HG02798 (cell line): ENCODE data around the gene LCN15.
"Not testable (repeated sequence)": the region's sequence is repeated elsewhere in the genome, so short reads cannot be mapped to it uniquely, and the experiment has no call there.

Experiments used
- ATAC-seq: cut with Tn5 transposase; IDR thresholded peaks from one replicate; pipeline ENCODE4 v1.9.1; 2021; ENCODE audit warnings: mild to moderate bottlenecking; ENCODE audit not compliant: unreplicated experiment, poor library complexity

LCN15 gene

DNA sequence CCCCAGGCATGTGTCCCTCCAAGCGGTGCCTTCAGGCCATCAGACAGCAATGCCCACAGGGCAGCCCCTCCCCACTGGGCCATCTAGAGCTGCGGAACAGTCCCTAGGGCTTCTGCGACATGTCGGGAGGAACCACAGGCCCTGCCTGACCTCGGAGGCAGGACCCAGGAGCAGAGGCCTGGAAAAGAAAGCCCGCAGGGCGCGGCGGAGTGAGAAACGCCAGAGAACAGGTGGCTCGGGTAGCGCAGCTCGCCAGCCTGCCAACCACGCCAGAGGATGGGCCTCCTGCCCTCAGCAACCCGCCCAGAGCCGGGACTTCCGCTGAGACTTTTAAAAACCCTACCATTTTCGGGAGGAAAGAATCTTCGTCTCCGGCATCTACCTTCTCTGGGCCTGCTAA is 7.0 kb downstream of the LCN15 start:
- no peak for ATAC-seq

- no peak for ATAC-seq
Observed at GRCh38 chr9:136756836-136757235, 7.5 kb downstream of the LCN15 start.

DNA sequence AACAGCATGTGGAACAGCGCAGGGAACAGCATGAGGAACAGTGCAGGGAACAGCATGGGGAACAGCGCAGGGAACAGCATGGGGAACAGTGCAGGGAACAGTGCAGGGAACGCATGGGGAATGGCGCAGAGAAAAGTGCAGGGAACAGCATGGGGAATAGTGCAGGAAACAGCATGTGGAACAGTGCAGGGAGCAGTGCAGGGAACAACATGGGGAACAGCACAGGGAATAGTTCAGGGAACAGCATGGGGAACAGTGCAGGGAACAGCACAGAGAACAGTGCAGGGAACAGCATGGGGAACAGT is 8.2 kb downstream of the LCN15 start:
- no peak for ATAC-seq

DNA sequence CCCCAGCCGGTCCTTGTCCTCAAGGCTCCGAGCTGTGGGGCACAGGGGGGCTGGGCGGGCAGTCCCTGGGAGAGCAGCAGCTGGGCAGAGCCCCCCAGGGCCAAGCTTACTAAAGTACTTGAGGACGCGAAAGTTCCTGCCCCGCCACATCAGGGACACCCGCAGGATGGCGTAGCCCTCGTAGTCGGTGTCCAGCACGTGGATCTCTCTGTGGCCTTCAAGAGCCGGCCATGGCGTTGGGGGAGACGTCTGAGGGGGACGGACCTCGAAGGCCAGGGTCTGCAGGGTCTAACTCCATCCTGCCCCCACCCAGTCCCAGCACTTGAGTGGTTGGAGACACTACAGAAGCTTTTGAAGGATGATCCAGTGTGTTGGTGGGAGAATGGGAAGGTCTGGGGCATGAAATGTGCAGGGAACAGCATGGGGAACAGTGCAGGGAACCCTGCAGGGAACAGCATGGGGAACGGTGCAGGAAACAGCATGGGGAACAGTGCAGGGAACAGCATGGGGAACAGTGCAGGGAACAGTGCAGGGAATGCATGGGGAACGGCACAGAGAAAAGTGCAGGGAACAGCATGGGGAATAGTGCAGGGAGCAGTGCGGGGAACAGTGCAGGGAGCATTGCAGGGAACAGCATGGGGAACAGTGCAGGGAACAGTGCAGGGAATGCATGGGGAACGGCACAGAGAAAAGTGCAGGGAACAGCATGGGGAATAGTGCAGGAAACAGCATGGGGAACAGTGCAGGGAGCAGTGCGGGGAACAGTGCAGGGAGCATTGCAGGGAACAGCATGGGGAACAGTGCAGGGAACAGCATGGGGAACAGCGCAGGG is 8.8 kb downstream of the LCN15 start:
- not testable (repeated sequence) for ATAC-seq

DNA sequence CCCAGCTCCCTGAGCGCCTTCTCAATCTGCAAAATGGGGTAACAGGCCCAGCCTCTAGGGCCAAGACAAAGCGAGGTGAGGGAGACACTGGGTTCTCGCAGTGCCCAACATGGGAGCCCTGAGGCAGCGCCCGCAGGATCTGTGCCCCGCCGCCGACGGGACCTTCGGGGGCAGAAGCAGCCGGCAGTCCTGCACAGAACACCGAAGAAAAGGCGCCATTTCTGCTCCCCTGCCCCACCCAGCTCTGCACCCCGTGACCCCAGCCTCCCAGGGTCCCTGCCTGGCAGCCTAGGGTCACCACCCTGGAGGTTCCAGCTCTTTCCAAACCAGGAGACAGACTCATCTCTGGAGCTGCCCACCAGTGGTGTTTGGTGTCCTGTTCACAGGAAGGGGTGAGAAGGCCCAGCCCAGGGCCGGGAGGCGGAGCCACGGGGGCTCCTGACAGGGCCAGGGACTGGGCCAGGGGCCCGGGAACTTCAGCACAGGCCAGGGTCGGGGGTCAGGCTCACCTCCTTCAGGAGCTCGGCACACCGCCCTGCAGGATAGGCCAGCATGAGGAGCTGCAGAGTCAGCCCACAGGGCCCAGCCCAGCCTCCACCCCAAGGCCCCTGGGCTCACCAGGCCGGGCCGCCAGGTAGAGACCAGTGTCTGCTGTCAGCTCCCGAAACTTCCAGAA is 9.6 kb downstream of the LCN15 start:
- no peak for ATAC-seq

DNA sequence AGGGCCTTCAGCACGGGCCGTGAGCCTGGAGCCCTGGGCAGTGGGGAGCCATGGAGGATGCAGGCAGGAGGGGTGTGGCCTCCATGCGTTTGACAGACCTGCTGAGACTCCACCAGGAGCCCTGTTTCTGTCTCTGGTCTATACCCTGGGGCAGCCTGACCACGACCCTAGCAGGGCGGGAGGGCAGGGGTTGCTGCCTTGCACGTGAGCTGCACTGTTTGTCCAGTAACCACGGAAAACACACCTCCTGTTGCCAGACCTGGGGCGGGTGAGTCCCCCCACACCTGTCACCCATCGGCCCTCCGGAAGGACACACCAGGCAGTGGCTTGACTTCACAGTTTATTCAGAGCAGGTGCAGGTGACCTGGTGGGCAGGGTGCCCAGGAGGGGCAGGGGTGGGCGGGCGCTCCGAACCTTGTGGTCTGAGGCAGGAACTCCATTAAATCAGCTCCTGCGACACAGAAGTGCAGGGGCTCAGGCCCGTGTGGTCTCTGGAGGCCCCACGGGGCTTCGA is 10.2 kb downstream of the LCN15 start:
- ATAC-seq = no peak

- ATAC-seq = no peak
Observed at GRCh38 chr9:136753371-136754058, 10.8 kb downstream of the LCN15 start.

DNA sequence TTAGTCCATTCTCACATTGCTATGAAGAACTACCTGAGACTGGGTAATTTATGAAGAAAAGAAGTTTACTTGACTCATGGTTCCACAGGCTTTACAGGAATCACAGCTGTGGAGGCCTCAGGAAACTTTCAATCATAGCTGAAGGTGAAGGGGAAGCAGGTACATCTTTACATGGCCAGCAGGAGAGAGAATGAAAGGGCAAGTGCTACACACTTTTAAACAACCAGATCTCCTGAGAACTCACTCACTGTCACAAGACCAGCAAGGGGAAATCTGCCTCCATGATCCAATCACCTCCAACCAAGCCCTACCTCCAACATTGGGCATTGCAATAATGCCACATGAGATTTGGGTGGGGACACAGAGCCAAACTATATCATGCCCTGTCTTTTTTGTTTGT is 12.5 kb downstream of the LCN15 start:
- ATAC-seq = no peak

GRCh38 chr9:136751244-136751643 is 13.1 kb downstream of the LCN15 start:
- ATAC-seq = no peak

DNA sequence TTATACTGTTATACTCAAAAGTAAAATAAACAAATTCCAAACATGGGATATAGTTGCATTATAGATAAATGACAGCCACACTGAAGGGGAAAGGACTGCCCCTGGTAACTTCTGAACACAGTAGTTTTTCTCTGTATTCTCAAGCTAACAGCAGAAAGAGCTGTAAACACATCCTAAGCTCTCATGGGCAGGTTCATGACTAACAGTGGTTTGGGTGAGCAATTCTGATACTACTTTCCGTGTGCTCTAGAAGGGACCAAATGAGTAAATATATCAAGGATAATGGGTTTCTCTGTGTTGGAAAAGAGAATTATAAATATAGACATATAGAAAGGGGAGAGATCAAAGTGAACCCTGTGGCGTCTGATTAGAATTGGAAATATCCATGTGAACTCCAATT is 13.8 kb downstream of the LCN15 start:
- no peak for ATAC-seq

GRCh38 chr9:136748666-136749611 is 15.4 kb downstream of the LCN15 start:
- ATAC-seq = no peak

- no peak for ATAC-seq
Observed at GRCh38 chr9:136748201-136748600, 16.1 kb downstream of the LCN15 start, which contains the start of gene LCN6. Gene LCN6, minus strand, starts transcription at chr9:136748525. Its CDS starts 42 bp downstream, at chr9:136748483.

DNA sequence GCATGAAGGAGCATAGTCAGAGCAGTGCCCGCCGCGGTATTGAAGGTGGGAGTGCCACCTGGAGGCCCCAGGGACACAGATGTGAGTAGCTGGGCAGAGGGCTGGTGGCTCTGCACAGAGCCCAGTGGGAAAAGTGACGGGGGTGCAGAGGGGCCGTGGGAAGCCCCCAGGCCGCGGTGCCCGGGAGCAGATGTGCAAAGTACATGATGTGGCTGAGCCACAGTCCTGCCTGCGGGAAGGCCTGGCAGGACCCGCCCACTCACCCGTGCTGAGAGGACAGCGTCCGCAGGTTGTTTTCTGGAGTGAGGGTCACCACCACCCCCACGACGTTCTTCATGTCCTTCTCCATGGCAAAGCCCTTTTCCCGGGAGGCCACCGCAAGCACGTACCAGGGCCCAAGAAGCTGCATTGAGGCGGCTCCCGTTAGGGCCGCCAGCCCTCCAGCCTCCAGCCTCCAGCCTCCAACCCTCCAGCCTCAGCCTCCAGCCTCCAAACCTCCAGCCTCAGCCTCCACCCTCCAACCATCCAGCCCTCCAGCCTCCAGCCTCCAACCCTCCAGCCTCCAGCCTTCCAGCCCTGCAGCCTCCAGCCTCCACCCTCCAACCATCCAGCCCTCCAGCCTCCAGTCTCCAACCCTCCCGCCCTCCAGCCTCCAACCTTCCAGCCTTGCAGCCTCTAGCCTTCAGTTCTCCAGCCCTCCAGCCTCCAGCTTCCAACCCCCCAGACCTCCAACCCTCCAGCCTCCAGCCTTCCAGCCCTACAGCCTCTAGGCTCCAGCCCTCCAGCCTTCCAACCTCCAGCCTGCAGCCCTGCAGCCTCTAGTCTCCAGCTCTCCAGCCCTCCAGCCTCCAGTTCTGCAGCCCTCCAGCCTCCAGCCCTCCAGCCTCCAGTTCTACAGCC is 16.9 kb downstream of the LCN15 start:
- ATAC-seq = no peak

GRCh38 chr9:136746621-136747020 is 17.7 kb downstream of the LCN15 start:
- no peak for ATAC-seq

DNA sequence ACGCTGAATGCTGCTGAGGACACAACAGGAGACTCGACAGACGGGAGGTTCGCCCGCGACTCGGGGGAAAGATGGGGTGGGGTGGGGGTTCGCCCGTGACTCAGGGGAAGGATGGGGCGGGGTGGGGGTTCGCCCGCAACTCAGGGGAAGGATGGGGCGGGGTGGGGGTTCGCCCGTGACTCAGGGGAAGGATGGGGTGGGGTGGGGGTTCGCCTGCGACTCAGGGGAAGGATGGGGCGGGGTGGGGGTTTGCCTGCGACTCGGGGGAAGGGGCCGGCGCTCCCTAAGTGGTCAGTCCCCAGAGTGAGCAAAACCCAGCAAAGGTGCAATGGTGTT is 18.2 kb downstream of the LCN15 start:
- no peak for ATAC-seq

DNA sequence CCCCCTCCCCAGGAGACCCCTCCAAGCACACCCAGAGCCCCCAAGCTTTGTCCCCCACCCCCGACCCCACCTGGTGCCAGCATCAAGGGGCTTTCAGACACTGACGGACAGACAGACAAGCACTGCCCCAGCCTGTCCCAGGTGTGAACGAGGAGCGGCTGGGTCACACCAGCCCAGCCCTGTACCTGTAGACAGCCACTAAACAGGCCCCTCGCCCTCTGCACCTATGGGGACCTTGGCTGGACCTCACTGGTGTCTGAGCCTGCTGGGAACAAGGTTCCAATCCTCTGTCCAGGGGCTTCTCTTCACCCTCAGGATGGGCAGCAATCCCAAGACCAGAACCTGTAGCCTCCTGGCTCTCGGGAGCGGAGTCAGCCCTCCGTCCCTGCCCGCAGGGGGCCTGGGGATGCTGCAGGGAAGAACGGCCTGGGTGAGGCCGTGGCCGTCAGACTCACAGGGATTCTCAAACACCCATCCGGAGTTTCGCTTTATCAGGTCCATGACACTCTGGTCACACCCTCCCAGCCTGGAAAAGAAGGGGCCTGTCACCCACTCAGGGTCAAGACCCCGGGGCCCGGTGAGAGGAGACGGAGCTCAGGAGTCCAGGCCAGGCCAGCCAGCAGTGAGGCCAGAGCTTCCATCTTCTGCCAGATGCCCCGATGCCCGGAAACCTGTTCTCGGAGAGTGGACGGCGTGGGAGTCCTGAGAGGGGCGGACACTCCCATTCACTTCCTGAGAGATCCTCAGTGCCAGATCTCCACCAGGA is 18.7 kb downstream of the LCN15 start:
- ATAC-seq = no peak

DNA sequence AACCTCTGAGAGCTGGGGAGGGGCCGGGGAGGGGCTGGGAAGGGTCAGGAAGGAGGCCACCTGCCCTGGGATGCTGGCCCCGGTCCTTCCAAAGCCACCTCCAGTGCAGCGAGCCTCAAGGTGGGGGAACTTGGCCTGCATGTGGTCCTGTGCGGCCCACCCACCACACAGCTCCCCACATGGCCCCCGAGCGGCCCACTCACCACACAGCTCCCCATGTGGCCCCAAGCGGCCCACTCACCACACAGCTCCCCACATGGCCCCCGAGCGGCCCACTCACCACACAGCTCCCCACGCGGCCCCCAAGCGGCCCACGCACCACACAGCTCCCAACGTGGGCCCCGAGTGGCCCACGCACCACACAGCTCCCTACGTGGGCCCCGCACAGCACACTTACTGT is 19.5 kb downstream of the LCN15 start:
- no peak for ATAC-seq

- ATAC-seq = no peak
Observed at GRCh38 chr9:136743639-136744211, 20.6 kb downstream of the LCN15 start.
